Endothelial cell of umbilical vein (primary cell): Measurements from ENCODE around the gene DHX35.

ENCODE experiments used
- CTCF ChIP-seq, 2 donors: IDR thresholded peaks; 1 replicate in 1 of 2; 2 replicates in 1 of 2; pipeline ENCODE4 v1.5.1; 2011; ENCODE audit warnings: low read length in 2 of 2, mild to moderate bottlenecking in 2 of 2, moderate library complexity in 2 of 2, control low read depth in 1 of 2, inconsistent platforms in 1 of 2, low read depth in 1 of 2; ENCODE audit not compliant: insufficient read depth in 1 of 2; ENCODE audit errors: extremely low read depth in 1 of 2
- EZH2 ChIP-seq: IDR thresholded peaks from 2 replicates; pipeline ENCODE4 v1.6.1; 2012; ENCODE audit warnings: borderline replicate concordance, low read depth, mild to moderate bottlenecking, moderate library complexity, low read length, inconsistent platforms; ENCODE audit not compliant: severe bottlenecking
- GATA2 ChIP-seq: IDR thresholded peaks from 2 replicates; pipeline ENCODE4 v1.7.0; 2011; ENCODE audit warnings: low read depth, mild to moderate bottlenecking, moderate library complexity, mixed read lengths, low read length; ENCODE audit not compliant: insufficient read length, insufficient read depth
- JUN ChIP-seq: IDR thresholded peaks from 2 replicates; pipeline ENCODE4 v1.6.1; 2011; ENCODE audit warnings: borderline replicate concordance, low read depth; ENCODE audit not compliant: insufficient read length, insufficient read depth
- MYC ChIP-seq: IDR thresholded peaks from one replicate; pipeline ENCODE4 v1.6.1; 2011; ENCODE audit warnings: mild to moderate bottlenecking, low read depth, low read length
- POLR2A ChIP-seq: IDR thresholded peaks from 2 replicates; pipeline ENCODE4 v1.6.1; 2012; ENCODE audit warnings: low read depth, mild to moderate bottlenecking, control low read depth, low read length
- POLR2AphosphoS5 ChIP-seq: IDR thresholded peaks from 2 replicates; pipeline ENCODE4 v1.6.1; 2012; ENCODE audit warnings: low read depth, mild to moderate bottlenecking, control low read depth, low read length, moderate library complexity; ENCODE audit not compliant: insufficient read depth
- TF ChIP-seq, protein P1 (sequence below): IDR thresholded peaks from 2 replicates; pipeline ENCODE4 v1.6.1; 2011; ENCODE audit not compliant: insufficient read depth, insufficient read length

GRCh38 chr20:38926934-38927616 lies 35.1 kb upstream of the DHX35 start:
- TF ChIP-seq EZH2 (no peak), POLR2A (no peak), CTCF (IDR thresholded peaks at IDR 0.05; ENCODE audit: extremely low read depth in 1 of 2, insufficient read depth in 1 of 2, low read depth in 1 of 2, low read length in 2 of 2) (no peak), JUN (no peak), MYC (no peak), POLR2AphosphoS5 (no peak), GATA2 (no peak)
- TF ChIP-seq, protein P1, sequence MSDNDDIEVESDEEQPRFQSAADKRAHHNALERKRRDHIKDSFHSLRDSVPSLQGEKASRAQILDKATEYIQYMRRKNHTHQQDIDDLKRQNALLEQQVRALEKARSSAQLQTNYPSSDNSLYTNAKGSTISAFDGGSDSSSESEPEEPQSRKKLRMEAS, result no peak
